Measurements from ENCODE around the gene FXYD1. TPM values are rescaled to one million over a fixed set of nuclear protein-coding genes. Genes with fewer than 3 reads are reported as not detected.

The FXYD1 gene
- total and polyA plus RNA-seq, 2 of the 8 experiments (the other 6 are each of a cell fraction or from before 2014, with no cell fraction given), result 1.6 to 8.1 TPM

GRCh38 chr19:35160629-35161433 lies 22.2 kb downstream of the FXYD1 start:
- no peak overlapping the region for H2BK20ac ChIP-seq (ENCODE audit: low read length)
- peaks cover 0 to 4% of the 10 kb centered on the region in 2 experiments; a peak in 1 of 4 replicates for H3K79me2 ChIP-seq (ENCODE audit: control insufficient read depth in 1 of 2, insufficient read depth in 2 of 2, low read length in 2 of 2)
- H3K23ac ChIP-seq (ENCODE audit: insufficient read length), result no peak overlapping the region
- H4K91ac ChIP-seq (replicated peaks; ENCODE audit: insufficient read length, low read length), result no peak overlapping the region
- no peak for FAIRE-seq
- H3K4me3 ChIP-seq (ENCODE audit: extremely low read depth in 1 of 4, insufficient read depth in 2 of 4, low read depth in 3 of 4, low read length in 4 of 4), result no peak overlapping the region
- H2BK15ac ChIP-seq (ENCODE audit: low read length), result no peak overlapping the region
- H3K23me2 ChIP-seq (ENCODE audit: low read depth, low read length), result no peaks in the 10 kb centered on the region
- no peak for TF ChIP-seq FOSL1 (IDR thresholded peaks at IDR 0.05; ENCODE audit: insufficient read depth, low read depth, low read length)
- no peak for TF ChIP-seq CHD2 (IDR thresholded peaks at IDR 0.05; ENCODE audit: low read length)
- no peak for TF ChIP-seq SUZ12 (IDR thresholded peaks at IDR 0.05; ENCODE audit: low read length)
- no peak for TF ChIP-seq CREB1 (IDR thresholded peaks at IDR 0.05)
- TF ChIP-seq SIRT6 (IDR thresholded peaks at IDR 0.05; ENCODE audit: low read length), result no peak
- TF ChIP-seq JUND (IDR thresholded peaks at IDR 0.05; ENCODE audit: low read length), result no peak
- H2BK120ac ChIP-seq (replicated peaks; ENCODE audit: low read depth, low read length), result no peak overlapping the region
- 95% methylated on average over 9 of the region's 9 CpGs; no CpG with 5 or more reads in 1 of the 2 experiments for WGBS, 2 experiments (ENCODE audit: extremely low coverage in 1 of 2, insufficient coverage in 1 of 2, insufficient read length in 1 of 2, insufficient replicate concordance in 2 of 2, low coverage in 1 of 2, low lambda C conversion rate in 2 of 2, missing lambda C conversion rate in 1 of 2)
- H2AK5ac ChIP-seq (ENCODE audit: low read depth, low read length), result no peak overlapping the region
- peaks cover 7 to 61% (median 37%) of the 10 kb centered on the region in 4 experiments; a peak in 7 of 8 replicates for H3K36me3 ChIP-seq (ENCODE audit: control insufficient read depth in 2 of 4, insufficient read depth in 4 of 4, low read length in 3 of 4)
- H3K9ac ChIP-seq (replicated peaks in 1 of 4; ENCODE audit: extremely low read depth in 1 of 4, low read depth in 3 of 4, low read length in 3 of 4), result no peak overlapping the region
- H3K27ac ChIP-seq (ENCODE audit: low read depth, low read length), result no peak overlapping the region
- no peak overlapping the region for H2AFZ ChIP-seq (ENCODE audit: low read length)
- H3K14ac ChIP-seq (ENCODE audit: insufficient read length), result no peak overlapping the region
- POLR2A ChIA-PET (ENCODE audit: partially characterized antibody), result interaction anchor here (0.7 to 2.3 kb wide), 6 partner anchors 8 to 18 kb away, joined by 3 to 8 read pairs (median 4); no protein-coding TSS in a partner anchor
- peaks cover 6% of the 10 kb centered on the region for H3K79me1 ChIP-seq (ENCODE audit: low read depth, low read length)
- H3K4me1 ChIP-seq (replicated peaks in 1 of 4; ENCODE audit: control insufficient read depth in 3 of 4, insufficient read depth in 4 of 4, low read length in 3 of 4), result peaks cover 0 to 2% (median under 1%) of the 10 kb centered on the region in 4 experiments; a peak in 1 of 7 replicates
- H4K20me1 ChIP-seq (replicated peaks in 1 of 2; ENCODE audit: control insufficient read depth in 1 of 2, insufficient read depth in 2 of 2, low read length in 2 of 2), result peaks cover 1 to 7% of the 10 kb centered on the region in 2 experiments
- no peak overlapping the region for H4K5ac ChIP-seq (ENCODE audit: insufficient read length, low read depth, low read length)
- no peak overlapping the region for H3K4me2 ChIP-seq (ENCODE audit: insufficient read depth in 1 of 2, low read depth in 2 of 2, low read length in 2 of 2)
- no peak for DNase-seq (ENCODE audit: low read depth in 1 of 2, low spot score in 2 of 2)
- H2BK5ac ChIP-seq (ENCODE audit: low read depth, low read length), result no peak overlapping the region
- CTCF ChIA-PET (ENCODE audit: partially characterized antibody), result interaction anchor here (0.6 to 2.4 kb wide), 9 partner anchors 10 to 348 kb away, joined by 3 to 7 read pairs (median 4); no protein-coding TSS in a partner anchor
- H3K27me3 ChIP-seq (replicated peaks in 1 of 4; ENCODE audit: control insufficient read depth in 3 of 4, extremely low read depth in 1 of 4, insufficient read depth in 3 of 4, low read length in 3 of 4), result no peaks in the 10 kb centered on the region
- H3K4ac ChIP-seq (replicated peaks; ENCODE audit: insufficient read length, low read depth, low read length), result no peak overlapping the region
- no peak overlapping the region for H3K18ac ChIP-seq (ENCODE audit: extremely low read depth, low read length)
- no peak overlapping the region for H3K56ac ChIP-seq (replicated peaks; ENCODE audit: insufficient read length, low read depth, low read length)
- H3K9me3 ChIP-seq (ENCODE audit: insufficient read depth in 2 of 2, low read depth in 1 of 2, low read length in 1 of 2), result 0 out of 4 replicates have a peak, but pooled peaks cover 0 to 2% of the 10 kb centered on the region in 2 experiments
- no peak overlapping the region for H4K8ac ChIP-seq (ENCODE audit: extremely low read depth, insufficient read depth, low read length)
- no peak overlapping the region for H2BK12ac ChIP-seq (ENCODE audit: low read depth, low read length)

Data from H1 (cell line).